GM23338 (cell line): Measurements from ENCODE around the gene NEK3. TPM values are rescaled to one million over a fixed set of nuclear protein-coding genes. Genes with fewer than 3 reads are reported as not detected.

ENCODE experiments used
- ATAC-seq: fragments of 200-7000 bp; cut with Tn5 transposase; 3 replicates; pipeline ENCODE4 v1.9.1; 2020
- DNase-seq: peaks from one replicate; pipeline ENCODE4 v3.0.0-alpha.2; 2015; ENCODE audit warnings: low spot score
- H2AFZ ChIP-seq: fragments of 200-600 bp; sonication (generic); 2 replicates; pipeline ENCODE4 v1.8.0; 2016; ENCODE audit warnings: antibody characterized with exemption, mild to moderate bottlenecking, moderate library complexity
- H3F3A ChIP-seq: fragments of 200-600 bp; sonication (generic); replicated peaks from 2 replicates; pipeline ENCODE4 v1.8.0; 2017; ENCODE audit warnings: antibody characterized with exemption, mixed run types, low read depth
- H3K27ac ChIP-seq: fragments of 200-600 bp; sonication (generic); 2 replicates; pipeline ENCODE4 v1.6.1; 2016; ENCODE audit warnings: low read depth
- H3K27me3 ChIP-seq: fragments of 200-600 bp; sonication (generic); 2 replicates; pipeline ENCODE4 v1.8.0; 2016; ENCODE audit warnings: mild to moderate bottlenecking, mixed run types, moderate library complexity; ENCODE audit not compliant: insufficient read depth
- H3K36me3 ChIP-seq: fragments of 200-600 bp; sonication (generic); 2 replicates; pipeline ENCODE4 v1.8.0; 2016; ENCODE audit warnings: mild to moderate bottlenecking; ENCODE audit not compliant: insufficient read depth
- H3K4me1 ChIP-seq: fragments of 200-600 bp; sonication (generic); 2 replicates; pipeline ENCODE4 v1.8.0; 2016; ENCODE audit warnings: mild to moderate bottlenecking, moderate library complexity; ENCODE audit not compliant: insufficient read depth
- H3K4me2 ChIP-seq: fragments of 200-600 bp; sonication (generic); 2 replicates; pipeline ENCODE4 v1.7.1; 2017; ENCODE audit warnings: mixed run types
- H3K4me3 ChIP-seq: fragments of 200-600 bp; sonication (generic); 2 replicates; pipeline ENCODE4 v1.6.1; 2016; ENCODE audit warnings: mixed run types
- H3K79me2 ChIP-seq: fragments of 200-600 bp; sonication (generic); replicated peaks from 2 replicates; pipeline ENCODE4 v1.8.0; 2017; ENCODE audit warnings: mild to moderate bottlenecking; ENCODE audit not compliant: insufficient read depth
- H3K9me2 ChIP-seq: fragments of 200-600 bp; sonication (generic); 2 replicates; pipeline ENCODE4 v1.8.0; 2017; ENCODE audit not compliant: insufficient read depth
- H4K20me1 ChIP-seq: fragments of 200-600 bp; sonication (generic); replicated peaks from 2 replicates; pipeline ENCODE4 v1.8.0; 2017; ENCODE audit warnings: mild to moderate bottlenecking; ENCODE audit not compliant: insufficient read depth
- H3K27ac Mint-ChIP-seq: 2 replicates; pipeline ENCODE4 v1.8.0; 2020; ENCODE audit warnings: inconsistent platforms, mild to moderate bottlenecking, moderate library complexity, mixed read lengths
- H3K27me3 Mint-ChIP-seq: 3 replicates; pipeline ENCODE4 v1.8.0; 2022; ENCODE audit warnings: low read depth, mild to moderate bottlenecking, moderate library complexity, mixed read lengths, inconsistent platforms; ENCODE audit not compliant: insufficient read depth, poor library complexity
- H3K36me3 Mint-ChIP-seq: 3 replicates; pipeline ENCODE4 v1.8.0; 2021; ENCODE audit warnings: low read depth, mild to moderate bottlenecking, inconsistent platforms, moderate library complexity, mixed read lengths
- H3K4me1 Mint-ChIP-seq: 3 replicates; pipeline ENCODE4 v1.8.0; 2020; ENCODE audit warnings: mild to moderate bottlenecking, inconsistent platforms, mixed read lengths
- H3K4me3 Mint-ChIP-seq: 3 replicates; pipeline ENCODE4 v1.8.0; 2021; ENCODE audit warnings: moderate library complexity, mild to moderate bottlenecking, inconsistent platforms, mixed read lengths
- H3K9me3 Mint-ChIP-seq: 3 replicates; pipeline ENCODE4 v1.8.0; 2020; ENCODE audit warnings: moderate library complexity, mild to moderate bottlenecking, inconsistent platforms, mixed read lengths
- CREB1 ChIP-seq: fragments of 250-450 bp; sonication (Bioruptor Pico); IDR thresholded peaks from 2 replicates; pipeline ENCODE4 v1.5.0; 2020; ENCODE audit warnings: low read depth, mild to moderate bottlenecking, moderate library complexity
- EZH2phosphoT487 ChIP-seq: fragments of 200-600 bp; sonication (generic); IDR thresholded peaks from one replicate; pipeline ENCODE4 v1.8.1; 2018; ENCODE audit warnings: antibody characterized with exemption; ENCODE audit not compliant: unreplicated experiment
- JUNB ChIP-seq: IDR thresholded peaks from one replicate; pipeline ENCODE4 v1.6.1; 2016; ENCODE audit warnings: antibody characterized with exemption; ENCODE audit not compliant: unreplicated experiment
- NANOG ChIP-seq: IDR thresholded peaks from 2 replicates; pipeline ENCODE4 v1.6.1; 2016; ENCODE audit warnings: antibody characterized with exemption, borderline replicate concordance
- REST ChIP-seq: IDR thresholded peaks from one replicate; pipeline ENCODE4 v1.6.1; 2018; ENCODE audit warnings: antibody characterized with exemption; ENCODE audit not compliant: unreplicated experiment
- STAT1 ChIP-seq: IDR thresholded peaks from one replicate; pipeline ENCODE4 v1.6.1; 2016; ENCODE audit warnings: antibody characterized with exemption; ENCODE audit not compliant: unreplicated experiment
- ZNF114 ChIP-seq: fragments of 250-450 bp; sonication (Bioruptor Pico); IDR thresholded peaks from 2 replicates; pipeline ENCODE4 v1.5.0; 2020; ENCODE audit warnings: mild to moderate bottlenecking, moderate library complexity
- polyA plus RNA-seq: library from polyadenylated mRNA; unstranded; fragments of >200 nt; fragmentation: Nextera tagmentation; extraction: Ambion mirVana; gene quantifications from 2 replicates; pipeline ENCODE4 v1.2.1, GENCODE V29; 2016
- total RNA-seq: library from RNA; depleted of rRNA; stranded (reverse); fragments of >200 nt; shearing (Covaris generic); gene quantifications from 2 replicates; pipeline ENCODE4 v1.2.3, GENCODE V29; 2014
- TF ChIP-seq, protein P1 (sequence below): fragments of 250-450 bp; sonication (Bioruptor Pico); IDR thresholded peaks from 2 replicates; pipeline ENCODE4 v1.5.0; 2020; ENCODE audit warnings: mild to moderate bottlenecking, moderate library complexity
- TF ChIP-seq, protein P2 (sequence below), 2 experiments: fragments of 200-600 bp in 1 of 2; sonication (generic) in 1 of 2; conservative IDR thresholded peaks; 2 replicates each; pipeline versions ENCODE4 v1.5.1 to v1.6.1; 2016 to 2017; ENCODE audit warnings: antibody characterized with exemption in 2 of 2, low read depth in 2 of 2, mild to moderate bottlenecking in 2 of 2, moderate library complexity in 1 of 2
- TF ChIP-seq, protein P3 (sequence below): IDR thresholded peaks from 2 replicates; pipeline ENCODE4 v1.6.1; 2016; ENCODE audit warnings: antibody characterized with exemption

NEK3 gene
- total and polyA plus RNA-seq, 2 experiments from 2014 or later: 26.7 to 26.8 TPM

DNA sequence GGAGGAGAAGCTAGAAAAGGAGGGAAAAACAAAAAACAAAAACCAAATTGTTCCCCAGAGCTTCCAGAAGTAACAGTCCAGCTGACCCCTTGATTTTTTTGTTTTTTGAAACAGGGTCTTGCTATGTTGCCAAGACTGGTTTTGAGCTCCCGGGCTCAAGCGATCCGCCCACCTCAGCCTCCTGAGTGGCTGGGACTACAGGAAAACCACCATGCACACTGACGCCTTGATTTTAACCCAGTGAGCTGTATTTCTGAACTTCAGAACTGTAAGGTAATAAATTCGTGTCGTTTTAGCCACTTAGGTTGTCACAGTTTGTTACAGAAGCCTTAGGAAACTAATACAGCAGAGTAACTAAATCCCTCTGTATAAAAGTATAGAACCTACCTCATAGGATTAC is 1.1 kb upstream of the NEK3 start:
- Mint-ChIP-seq H3K9me3 (peaks cover 6% of the 10 kb centered on the region), H3K36me3 (peaks cover 5% of the 10 kb centered on the region), H3K27me3 (peaks cover 9% of the 10 kb centered on the region), H3K4me3 (no peak overlapping the region), H3K27ac (no peak overlapping the region), H3K4me1 (peaks cover 31% of the 10 kb centered on the region)
- Histone ChIP-seq H3K4me2 (no peak overlapping the region), H3K27me3 (peaks cover 7% of the 10 kb centered on the region), H3K4me1 (peaks cover 29% of the 10 kb centered on the region), H3K4me3 (no peak overlapping the region), H3K27ac (no peak overlapping the region), H3K79me2 (peaks cover 3% of the 10 kb centered on the region; the same call in 1 of the 2 replicates), H3K9me2 (no peaks in the 10 kb centered on the region), H3K36me3 (no peaks in the 10 kb centered on the region), H2AFZ (no peak overlapping the region), H3F3A (no peaks in the 10 kb centered on the region), H4K20me1 (no peaks in the 10 kb centered on the region)
- DNase-seq (no peak), ATAC-seq (no peak)
- TF ChIP-seq, protein P1, sequence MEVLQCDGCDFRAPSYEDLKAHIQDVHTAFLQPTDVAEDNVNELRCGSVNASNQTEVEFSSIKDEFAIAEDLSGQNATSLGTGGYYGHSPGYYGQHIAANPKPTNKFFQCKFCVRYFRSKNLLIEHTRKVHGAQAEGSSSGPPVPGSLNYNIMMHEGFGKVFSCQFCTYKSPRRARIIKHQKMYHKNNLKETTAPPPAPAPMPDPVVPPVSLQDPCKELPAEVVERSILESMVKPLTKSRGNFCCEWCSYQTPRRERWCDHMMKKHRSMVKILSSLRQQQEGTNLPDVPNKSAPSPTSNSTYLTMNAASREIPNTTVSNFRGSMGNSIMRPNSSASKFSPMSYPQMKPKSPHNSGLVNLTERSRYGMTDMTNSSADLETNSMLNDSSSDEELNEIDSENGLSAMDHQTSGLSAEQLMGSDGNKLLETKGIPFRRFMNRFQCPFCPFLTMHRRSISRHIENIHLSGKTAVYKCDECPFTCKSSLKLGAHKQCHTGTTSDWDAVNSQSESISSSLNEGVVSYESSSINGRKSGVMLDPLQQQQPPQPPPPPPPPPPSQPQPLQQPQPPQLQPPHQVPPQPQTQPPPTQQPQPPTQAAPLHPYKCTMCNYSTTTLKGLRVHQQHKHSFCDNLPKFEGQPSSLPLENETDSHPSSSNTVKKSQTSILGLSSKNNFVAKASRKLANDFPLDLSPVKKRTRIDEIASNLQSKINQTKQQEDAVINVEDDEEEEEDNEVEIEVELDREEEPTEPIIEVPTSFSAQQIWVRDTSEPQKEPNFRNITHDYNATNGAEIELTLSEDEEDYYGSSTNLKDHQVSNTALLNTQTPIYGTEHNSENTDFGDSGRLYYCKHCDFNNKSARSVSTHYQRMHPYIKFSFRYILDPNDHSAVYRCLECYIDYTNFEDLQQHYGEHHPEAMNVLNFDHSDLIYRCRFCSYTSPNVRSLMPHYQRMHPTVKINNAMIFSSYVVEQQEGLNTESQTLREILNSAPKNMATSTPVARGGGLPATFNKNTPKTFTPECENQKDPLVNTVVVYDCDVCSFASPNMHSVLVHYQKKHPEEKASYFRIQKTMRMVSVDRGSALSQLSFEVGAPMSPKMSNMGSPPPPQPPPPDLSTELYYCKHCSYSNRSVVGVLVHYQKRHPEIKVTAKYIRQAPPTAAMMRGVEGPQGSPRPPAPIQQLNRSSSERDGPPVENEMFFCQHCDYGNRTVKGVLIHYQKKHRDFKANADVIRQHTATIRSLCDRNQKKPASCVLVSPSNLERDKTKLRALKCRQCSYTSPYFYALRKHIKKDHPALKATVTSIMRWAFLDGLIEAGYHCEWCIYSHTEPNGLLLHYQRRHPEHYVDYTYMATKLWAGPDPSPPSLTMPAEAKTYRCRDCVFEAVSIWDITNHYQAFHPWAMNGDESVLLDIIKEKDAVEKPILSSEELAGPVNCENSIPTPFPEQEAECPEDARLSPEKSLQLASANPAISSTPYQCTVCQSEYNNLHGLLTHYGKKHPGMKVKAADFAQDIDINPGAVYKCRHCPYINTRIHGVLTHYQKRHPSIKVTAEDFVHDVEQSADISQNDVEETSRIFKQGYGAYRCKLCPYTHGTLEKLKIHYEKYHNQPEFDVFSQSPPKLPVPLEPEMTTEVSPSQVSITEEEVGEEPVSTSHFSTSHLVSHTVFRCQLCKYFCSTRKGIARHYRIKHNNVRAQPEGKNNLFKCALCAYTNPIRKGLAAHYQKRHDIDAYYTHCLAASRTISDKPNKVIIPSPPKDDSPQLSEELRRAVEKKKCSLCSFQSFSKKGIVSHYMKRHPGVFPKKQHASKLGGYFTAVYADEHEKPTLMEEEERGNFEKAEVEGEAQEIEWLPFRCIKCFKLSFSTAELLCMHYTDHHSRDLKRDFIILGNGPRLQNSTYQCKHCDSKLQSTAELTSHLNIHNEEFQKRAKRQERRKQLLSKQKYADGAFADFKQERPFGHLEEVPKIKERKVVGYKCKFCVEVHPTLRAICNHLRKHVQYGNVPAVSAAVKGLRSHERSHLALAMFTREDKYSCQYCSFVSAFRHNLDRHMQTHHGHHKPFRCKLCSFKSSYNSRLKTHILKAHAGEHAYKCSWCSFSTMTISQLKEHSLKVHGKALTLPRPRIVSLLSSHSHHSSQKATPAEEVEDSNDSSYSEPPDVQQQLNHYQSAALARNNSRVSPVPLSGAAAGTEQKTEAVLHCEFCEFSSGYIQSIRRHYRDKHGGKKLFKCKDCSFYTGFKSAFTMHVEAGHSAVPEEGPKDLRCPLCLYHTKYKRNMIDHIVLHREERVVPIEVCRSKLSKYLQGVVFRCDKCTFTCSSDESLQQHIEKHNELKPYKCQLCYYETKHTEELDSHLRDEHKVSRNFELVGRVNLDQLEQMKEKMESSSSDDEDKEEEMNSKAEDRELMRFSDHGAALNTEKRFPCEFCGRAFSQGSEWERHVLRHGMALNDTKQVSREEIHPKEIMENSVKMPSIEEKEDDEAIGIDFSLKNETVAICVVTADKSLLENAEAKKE (CRISPR knock-in tag): no peak
- TF ChIP-seq EZH2phosphoT487 (no peak), CREB1 (CRISPR knock-in tag) (no peak), JUNB (no peak), ZNF114 (CRISPR knock-in tag) (no peak), NANOG (no peak), REST (no peak), STAT1 (no peak)
- TF ChIP-seq, protein P2, sequence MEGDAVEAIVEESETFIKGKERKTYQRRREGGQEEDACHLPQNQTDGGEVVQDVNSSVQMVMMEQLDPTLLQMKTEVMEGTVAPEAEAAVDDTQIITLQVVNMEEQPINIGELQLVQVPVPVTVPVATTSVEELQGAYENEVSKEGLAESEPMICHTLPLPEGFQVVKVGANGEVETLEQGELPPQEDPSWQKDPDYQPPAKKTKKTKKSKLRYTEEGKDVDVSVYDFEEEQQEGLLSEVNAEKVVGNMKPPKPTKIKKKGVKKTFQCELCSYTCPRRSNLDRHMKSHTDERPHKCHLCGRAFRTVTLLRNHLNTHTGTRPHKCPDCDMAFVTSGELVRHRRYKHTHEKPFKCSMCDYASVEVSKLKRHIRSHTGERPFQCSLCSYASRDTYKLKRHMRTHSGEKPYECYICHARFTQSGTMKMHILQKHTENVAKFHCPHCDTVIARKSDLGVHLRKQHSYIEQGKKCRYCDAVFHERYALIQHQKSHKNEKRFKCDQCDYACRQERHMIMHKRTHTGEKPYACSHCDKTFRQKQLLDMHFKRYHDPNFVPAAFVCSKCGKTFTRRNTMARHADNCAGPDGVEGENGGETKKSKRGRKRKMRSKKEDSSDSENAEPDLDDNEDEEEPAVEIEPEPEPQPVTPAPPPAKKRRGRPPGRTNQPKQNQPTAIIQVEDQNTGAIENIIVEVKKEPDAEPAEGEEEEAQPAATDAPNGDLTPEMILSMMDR (conservative IDR thresholded peaks at IDR 0.05; ENCODE audit: low read depth in 2 of 2): no peak
- TF ChIP-seq, protein P3, sequence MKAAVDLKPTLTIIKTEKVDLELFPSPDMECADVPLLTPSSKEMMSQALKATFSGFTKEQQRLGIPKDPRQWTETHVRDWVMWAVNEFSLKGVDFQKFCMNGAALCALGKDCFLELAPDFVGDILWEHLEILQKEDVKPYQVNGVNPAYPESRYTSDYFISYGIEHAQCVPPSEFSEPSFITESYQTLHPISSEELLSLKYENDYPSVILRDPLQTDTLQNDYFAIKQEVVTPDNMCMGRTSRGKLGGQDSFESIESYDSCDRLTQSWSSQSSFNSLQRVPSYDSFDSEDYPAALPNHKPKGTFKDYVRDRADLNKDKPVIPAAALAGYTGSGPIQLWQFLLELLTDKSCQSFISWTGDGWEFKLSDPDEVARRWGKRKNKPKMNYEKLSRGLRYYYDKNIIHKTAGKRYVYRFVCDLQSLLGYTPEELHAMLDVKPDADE: no peak
